ENCODE data around the gene DLK1. TPM values are rescaled to one million over a fixed set of nuclear protein-coding genes. Genes with fewer than 3 reads are reported as not detected.

Gene DLK1
- polyA plus RNA-seq, 1 experiment = 0.12 TPM

- Histone ChIP-seq H3K27ac (ENCODE audit: low read depth, low read length) (no peak overlapping the region), H3K4me3 (ENCODE audit: low read depth, low read length) (no peak overlapping the region), H3K27me3 (ENCODE audit: control insufficient read depth, insufficient read depth, low read length) (peaks cover 29% of the 10 kb centered on the region), H3K9me3 (ENCODE audit: control insufficient read depth, insufficient read depth, low read length) (peaks cover 4% of the 10 kb centered on the region; the same call in 1 of the 2 replicates)
- ChIA-PET CTCF (interaction anchor here (1.0 kb wide), 1 partner anchor 348 kb away, joined by 3 read pairs; no protein-coding TSS in a partner anchor), POLR2A (no interaction called here)
- TF ChIP-seq CTCF (IDR thresholded peaks at IDR 0.05; ENCODE audit: low read depth, low read length) = no peak
- no peak for DNase-seq (ENCODE audit: low read depth, low spot score)
Observed at GRCh38 chr14:100765296-100765695, 38.6 kb downstream of the DLK1 start.

DNA sequence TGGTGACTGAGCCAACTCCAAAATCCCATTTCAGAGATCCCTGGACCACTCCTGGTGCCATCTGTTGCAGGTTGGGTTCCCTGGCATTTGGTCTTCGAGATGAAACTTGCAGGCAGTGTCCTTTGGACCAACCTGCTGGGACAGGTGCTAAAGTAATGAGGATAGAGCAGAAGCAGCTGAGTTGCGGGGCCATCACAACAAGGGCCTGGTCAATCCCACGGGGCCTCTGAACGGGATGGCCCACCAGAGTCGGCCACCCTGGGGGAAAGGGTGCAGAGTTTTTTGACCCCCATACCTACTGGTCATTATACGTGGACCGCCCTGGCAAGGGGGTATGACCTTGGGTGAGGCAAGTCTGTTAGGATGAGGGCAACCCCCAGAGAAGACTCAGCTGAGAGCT, 39.3 kb downstream of the DLK1 start:
- no peak for TF ChIP-seq CTCF (IDR thresholded peaks at IDR 0.05; ENCODE audit: low read depth, low read length)
- peaks cover 32% of the 10 kb centered on the region for H3K27me3 ChIP-seq (ENCODE audit: control insufficient read depth, insufficient read depth, low read length)
- ChIA-PET CTCF (interaction anchor here (1.0 kb wide), 1 partner anchor 348 kb away, joined by 3 read pairs; no protein-coding TSS in a partner anchor), POLR2A (no interaction called here)
- DNase-seq (ENCODE audit: low read depth, low spot score) = no peak
- H3K27ac ChIP-seq (ENCODE audit: low read depth, low read length) = no peak overlapping the region
- H3K9me3 ChIP-seq (ENCODE audit: control insufficient read depth, insufficient read depth, low read length) = peaks cover 9% of the 10 kb centered on the region; the same call in 1 of the 2 replicates
- H3K4me3 ChIP-seq (ENCODE audit: low read depth, low read length) = no peak overlapping the region

GRCh38 chr14:100767003-100767787, 40.5 kb downstream of the DLK1 start:
- Histone ChIP-seq H3K27ac (ENCODE audit: low read depth, low read length) (no peak overlapping the region), H3K4me3 (ENCODE audit: low read depth, low read length) (no peak overlapping the region), H3K9me3 (ENCODE audit: control insufficient read depth, insufficient read depth, low read length) (peaks cover 11% of the 10 kb centered on the region; the same call in 1 of the 2 replicates), H3K27me3 (ENCODE audit: control insufficient read depth, insufficient read depth, low read length) (peaks cover 42% of the 10 kb centered on the region)
- no peak for TF ChIP-seq CTCF (IDR thresholded peaks at IDR 0.05; ENCODE audit: low read depth, low read length)
- DNase-seq (ENCODE audit: low read depth, low spot score) = no peak
- CTCF ChIA-PET = no interaction called here
- POLR2A ChIA-PET = no interaction called here

DNA sequence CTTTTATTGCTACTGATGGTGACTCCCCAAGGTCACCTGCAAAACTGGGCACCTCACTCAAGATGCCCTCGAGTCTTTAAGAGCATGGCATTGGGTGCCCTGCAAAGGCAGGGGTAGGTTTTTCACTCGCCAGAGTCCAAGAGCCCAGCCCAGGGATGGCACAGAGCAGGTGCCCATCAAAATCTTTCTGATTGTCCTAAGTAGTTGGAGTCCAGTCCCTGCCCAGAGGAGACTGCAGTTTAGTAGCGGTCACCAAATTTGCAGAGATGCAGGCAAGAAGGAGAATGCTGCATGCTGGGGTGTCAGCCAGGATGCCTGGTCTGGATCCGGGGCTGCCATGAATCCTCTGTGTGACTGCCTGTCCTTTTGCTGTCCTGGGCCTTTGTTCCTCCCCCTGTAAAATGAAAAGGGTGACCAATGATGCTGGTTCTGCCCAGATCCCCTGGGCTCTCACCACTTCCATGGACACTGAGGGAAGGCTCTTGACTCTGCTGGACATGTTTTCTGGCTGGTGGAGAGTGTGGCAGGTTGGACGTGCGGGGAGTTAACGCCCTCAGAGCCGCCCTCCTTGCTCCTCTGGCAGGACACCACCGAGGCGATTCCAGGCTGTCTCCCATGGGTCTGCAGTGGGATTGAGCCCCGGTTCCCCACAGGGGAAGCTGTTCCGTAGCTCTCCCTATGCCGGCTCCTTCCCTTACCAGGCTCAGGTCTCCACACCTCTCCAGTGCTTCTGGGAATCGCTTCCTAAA, 41.3 kb downstream of the DLK1 start:
- H3K27ac ChIP-seq (ENCODE audit: low read depth, low read length) = no peak overlapping the region
- no peak for DNase-seq (ENCODE audit: low read depth, low spot score)
- H3K27me3 ChIP-seq (ENCODE audit: control insufficient read depth, insufficient read depth, low read length) = peaks cover 42% of the 10 kb centered on the region
- TF ChIP-seq CTCF (IDR thresholded peaks at IDR 0.05; ENCODE audit: low read depth, low read length) = no peak
- CTCF ChIA-PET = no interaction called here
- H3K4me3 ChIP-seq (ENCODE audit: low read depth, low read length) = no peak overlapping the region
- POLR2A ChIA-PET = no interaction called here
- H3K9me3 ChIP-seq (ENCODE audit: control insufficient read depth, insufficient read depth, low read length) = peaks cover 11% of the 10 kb centered on the region; the same call in 1 of the 2 replicates
